Posterior cingulate gyrus (tissue), 11 donors: Measurements from ENCODE around the gene SGSH.

Experiments used
- DNase-seq, 10 donors: peaks; one replicate each; pipeline versions ENCODE4 v3.0.0 to v3.0.0-alpha.2; 2020 to 2021; ENCODE audit warnings: mixed read lengths in 3 of 10
- intact Hi-C: fragments of 100-400 bp; cut with DNase I; formaldehyde crosslinking; loops from one replicate; pipeline ENCODE4 v1.15.1; 2023

Gene SGSH

DNA sequence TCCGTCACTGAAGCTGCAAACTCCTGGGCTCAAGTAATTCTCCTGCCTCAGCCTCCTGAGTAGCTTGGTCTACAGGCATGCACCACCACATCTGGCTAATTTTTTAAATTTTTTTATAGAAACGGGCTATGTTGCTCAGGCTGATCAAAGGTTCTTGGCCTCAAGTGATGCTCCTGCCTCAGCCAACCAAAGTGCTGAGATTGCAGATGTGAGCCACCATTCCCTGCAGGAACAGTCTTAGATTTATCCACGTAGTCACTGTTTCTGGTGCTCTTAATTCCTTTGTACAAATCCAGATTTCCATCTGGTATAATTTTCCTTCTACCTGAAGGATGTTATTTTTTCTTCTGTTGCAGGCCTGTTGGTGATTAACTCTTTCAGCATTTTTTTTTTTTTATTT lies 13.1 kb upstream of the SGSH start:
- intact Hi-C loops = no loop called here
- peak in 1 of 10 donors; percentile 0 for DNase-seq

DNA sequence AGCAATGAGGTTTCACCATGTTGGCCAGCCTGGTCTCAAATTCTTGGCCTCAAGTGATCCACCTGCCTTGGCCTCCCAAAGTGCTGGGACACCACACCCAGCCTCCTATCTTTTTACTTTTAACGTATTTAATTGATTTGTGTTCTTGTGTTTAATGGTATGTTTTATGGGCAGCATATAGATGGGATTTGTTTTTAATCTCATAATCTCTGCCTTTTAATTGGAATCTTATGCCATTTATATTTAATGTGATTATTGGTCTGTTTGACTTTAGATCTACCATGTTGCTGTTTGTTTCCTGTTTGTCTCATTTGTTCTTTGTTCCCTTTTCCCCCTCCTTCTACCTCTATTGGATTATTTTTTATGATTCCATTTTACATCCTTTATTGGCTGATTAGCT lies 12.3 kb upstream of the SGSH start:
- intact Hi-C loops = no loop called here
- no peak for DNase-seq

DNA sequence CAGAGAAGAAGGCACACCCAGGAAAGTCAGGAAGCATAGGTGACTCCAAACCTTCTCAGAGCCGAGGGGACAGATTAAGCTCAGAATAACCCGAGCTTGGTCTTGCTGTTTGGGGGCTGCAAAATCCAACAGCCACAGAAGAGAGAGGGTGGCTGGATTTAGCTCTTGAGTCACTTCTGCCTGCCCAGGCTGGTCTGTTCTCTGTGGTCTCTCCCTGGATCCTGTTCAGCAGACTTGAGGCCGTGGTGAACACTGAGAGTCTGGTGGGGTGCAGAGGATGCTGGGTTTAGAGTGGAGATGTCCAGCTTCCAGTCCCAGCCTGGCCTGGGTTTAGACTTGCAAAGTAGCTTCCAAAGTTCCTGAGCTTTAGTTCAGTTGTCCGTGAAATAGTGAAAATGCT lies 8.9 kb upstream of the SGSH start:
- no peak for DNase-seq
- intact Hi-C loops = no loop called here

DNA sequence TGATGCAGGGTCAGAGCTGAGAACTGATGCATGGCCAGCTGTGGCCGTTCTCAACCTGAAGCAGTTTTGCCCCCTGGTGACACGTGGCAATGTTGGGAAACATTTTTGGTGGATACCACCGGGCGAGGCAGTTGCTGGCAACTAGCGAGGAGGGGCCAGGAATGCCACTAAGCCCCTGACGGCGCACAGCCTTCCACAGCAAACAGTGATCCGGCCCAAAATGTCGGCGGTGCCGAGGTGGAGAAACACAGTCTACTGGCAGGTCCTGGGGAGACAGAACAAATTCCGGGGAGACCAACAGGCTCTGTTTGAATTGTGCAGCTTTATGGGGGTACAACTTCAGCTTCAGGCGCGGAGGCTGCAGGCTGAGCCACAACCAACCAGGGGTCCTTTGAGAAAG lies 8.3 kb upstream of the SGSH start:
- intact Hi-C loops = no loop called here
- peak in 1 of 10 donors; percentile 81 for DNase-seq

DNA sequence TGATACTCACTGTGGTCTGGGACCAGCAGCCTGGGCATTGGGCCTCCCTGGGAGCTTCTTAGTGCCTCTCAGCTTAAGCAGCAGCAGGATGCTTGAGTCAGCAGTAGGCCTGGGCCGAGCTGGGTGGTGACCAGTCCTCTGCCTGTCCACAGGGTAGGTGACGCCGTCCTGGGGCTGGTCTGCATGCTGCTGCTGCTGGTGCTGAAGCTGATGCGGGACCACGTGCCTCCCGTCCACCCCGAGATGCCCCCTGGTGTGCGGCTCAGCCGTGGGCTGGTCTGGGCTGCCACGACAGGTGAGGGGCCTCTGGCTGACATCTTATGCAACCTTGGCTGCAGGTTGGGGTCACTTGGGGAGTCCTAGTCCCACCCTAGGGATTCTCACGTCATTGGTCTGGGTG lies 7.5 kb upstream of the SGSH start:
- intact Hi-C loops = no loop called here
- DNase-seq = no peak

DNA sequence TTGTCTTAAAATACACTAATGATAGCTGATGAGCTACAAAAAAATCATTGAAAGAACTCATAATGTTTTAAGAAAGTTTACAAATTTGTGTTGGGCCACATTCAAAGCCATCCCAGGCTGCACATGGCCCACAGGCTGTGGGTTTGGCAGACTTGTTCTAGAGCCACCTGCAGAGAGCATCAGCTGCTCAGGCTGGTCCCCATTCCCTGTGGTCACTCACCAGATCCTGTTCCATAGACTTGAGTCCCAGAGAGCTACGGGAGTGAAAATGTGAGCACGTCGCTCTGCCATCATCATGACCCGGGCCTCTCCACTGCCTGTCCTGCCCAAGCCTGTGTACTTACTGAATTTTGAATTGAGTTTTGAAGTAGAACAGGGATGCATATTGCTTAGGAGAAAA lies 7.0 kb upstream of the SGSH start:
- intact Hi-C loops = no loop called here
- no peak for DNase-seq

DNA sequence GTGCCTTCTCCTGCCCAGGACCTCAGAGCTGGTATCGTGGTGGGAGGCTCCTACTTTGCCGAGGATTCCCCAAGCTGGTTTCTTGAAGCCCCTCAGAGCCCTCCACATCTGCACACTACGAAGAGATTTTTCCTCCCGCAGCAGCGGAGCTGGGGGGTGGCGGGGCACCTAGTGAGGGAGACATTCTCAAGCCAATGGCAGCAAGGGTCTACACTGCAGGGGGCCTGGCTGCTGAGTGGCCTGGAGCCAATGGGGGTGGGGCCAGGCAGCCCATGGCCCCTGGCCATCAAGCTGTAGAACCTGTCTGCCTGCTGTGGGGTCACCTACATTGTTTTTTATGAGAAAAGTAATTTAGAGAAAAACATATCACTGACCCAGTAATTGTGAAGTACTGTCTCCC lies 5.1 kb upstream of the SGSH start:
- intact Hi-C loops = no loop called here
- DNase-seq = no peak

DNA sequence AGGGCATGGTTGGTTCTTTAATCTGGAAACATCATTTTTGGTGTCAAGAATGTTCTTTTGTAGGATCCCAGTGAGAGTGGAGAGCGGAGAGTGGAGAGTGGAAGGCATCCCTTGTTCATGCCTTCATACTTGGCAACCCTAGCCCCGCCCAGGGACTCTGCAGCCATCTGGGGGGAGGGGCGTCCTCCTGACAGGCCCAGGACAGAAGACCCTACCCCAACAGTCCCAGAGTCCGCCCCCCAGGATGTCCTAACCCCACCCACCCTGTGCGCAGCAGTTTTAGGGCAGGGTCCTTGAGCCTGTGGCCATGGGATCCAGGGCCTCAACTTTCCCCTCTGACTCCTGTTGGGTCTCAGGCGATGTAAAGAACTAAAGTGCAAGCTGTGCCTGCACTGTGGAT lies 4.5 kb upstream of the SGSH start:
- DNase-seq = no peak
- intact Hi-C loops = loop anchor here (5.0 kb wide), 1 partner anchor 72 kb away; no protein-coding TSS in a partner anchor

DNA sequence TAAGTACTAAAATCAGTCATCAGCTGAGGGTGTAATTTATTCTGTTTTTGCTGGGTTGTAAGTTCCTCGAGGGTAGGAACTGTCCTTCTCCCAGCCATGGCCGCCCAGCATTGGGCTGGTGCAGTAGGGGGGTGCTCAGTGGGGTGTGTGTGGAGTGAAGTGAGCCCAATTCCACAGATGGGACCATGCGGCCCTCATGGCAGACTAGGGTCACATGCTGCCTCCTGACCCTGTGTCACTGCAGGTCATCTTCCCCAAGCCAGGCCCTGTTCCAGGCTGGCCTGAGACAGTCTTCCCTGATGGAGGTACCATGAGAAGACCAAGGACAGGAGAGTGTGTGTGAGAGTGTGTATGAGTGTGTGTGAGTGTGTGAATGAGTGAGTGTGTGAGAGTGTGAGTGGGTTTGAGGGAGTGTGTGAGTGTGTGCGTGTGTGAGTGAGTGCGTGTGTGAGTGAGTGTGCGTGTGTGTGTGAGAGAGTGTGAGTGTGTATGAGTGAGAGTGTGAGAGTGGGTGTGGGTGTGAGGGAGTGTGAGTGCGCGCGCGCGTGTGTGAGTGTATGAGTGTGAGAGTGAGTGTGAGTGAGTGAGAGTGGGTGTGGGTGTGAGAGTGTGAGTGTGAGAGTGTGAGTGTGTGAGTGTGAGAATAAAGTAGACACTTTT lies 3.8 kb upstream of the SGSH start:
- DNase-seq = no peak
- intact Hi-C loops = loop anchor here (5.0 kb wide), 1 partner anchor 72 kb away; no protein-coding TSS in a partner anchor

DNA sequence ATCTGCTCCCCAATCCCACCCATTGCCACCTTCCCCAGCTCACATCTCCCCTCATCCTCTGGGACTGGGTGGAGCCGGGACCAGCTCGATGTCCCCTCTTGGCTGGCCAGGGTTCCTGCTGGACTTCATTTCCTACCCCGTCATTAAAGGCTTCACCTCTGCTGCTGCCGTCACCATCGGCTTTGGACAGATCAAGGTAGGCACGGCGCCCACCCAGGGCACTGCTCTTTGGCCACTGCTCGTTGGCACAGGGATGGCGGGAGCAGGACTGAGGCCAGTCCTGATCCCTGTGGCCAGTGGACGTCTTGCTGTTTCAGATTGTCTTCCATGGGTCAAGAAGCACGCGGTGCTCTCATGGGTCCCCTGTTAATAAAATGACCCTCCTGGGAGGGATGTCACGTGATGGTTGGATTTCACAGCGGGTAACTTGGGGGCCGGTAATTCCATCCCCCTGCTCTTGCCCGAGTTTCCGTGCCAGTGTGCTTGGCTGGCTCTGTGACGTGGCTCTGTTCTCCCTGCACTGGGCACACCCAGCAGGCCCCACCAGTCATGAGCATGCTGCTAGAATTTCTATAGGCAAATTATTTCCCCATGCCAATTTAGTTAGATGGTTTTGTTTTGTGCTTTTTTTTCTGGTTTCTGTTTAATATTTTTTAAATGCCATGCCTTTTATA lies 3.1 kb upstream of the SGSH start:
- intact Hi-C loops = loop anchor here (5.0 kb wide), 1 partner anchor 71 kb away; no protein-coding TSS in a partner anchor
- no peak for DNase-seq

DNA sequence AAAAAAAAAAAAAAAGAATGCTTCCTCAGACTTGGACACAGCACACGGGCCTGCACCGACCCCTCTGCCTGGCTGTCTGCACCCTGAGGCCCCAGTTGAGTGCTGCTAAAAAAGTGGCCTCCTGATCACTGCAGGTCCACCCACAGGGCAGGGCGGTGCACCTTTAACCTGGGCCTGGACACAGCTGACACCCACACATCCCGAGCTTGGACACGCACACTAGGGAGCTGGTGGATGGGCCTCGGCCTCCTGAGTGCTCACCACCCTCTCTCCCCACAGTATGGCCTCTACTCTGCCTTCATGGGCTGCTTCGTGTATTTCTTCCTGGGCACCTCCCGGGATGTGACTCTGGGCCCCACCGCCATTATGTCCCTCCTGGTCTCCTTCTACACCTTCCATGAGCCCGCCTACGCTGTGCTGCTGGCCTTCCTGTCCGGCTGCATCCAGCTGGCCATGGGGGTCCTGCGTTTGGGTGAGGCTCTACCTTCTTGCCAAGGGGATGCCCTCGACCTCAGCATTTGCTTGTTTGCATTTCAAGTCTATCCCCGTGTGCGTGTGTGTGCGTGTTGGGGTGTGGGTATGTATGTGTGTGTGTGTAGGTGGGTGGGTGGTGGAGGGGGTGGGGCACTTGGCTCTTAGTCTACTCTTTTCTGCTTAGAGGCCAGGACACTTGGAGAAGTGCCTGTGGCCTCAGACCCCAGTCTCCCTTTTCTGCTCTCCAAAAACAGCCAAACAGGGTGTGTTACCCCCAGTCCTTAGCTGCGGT lies 2.4 kb upstream of the SGSH start:
- intact Hi-C loops = loop anchor here (5.0 kb wide), 1 partner anchor 70 kb away; no protein-coding TSS in a partner anchor
- no peak for DNase-seq

DNA sequence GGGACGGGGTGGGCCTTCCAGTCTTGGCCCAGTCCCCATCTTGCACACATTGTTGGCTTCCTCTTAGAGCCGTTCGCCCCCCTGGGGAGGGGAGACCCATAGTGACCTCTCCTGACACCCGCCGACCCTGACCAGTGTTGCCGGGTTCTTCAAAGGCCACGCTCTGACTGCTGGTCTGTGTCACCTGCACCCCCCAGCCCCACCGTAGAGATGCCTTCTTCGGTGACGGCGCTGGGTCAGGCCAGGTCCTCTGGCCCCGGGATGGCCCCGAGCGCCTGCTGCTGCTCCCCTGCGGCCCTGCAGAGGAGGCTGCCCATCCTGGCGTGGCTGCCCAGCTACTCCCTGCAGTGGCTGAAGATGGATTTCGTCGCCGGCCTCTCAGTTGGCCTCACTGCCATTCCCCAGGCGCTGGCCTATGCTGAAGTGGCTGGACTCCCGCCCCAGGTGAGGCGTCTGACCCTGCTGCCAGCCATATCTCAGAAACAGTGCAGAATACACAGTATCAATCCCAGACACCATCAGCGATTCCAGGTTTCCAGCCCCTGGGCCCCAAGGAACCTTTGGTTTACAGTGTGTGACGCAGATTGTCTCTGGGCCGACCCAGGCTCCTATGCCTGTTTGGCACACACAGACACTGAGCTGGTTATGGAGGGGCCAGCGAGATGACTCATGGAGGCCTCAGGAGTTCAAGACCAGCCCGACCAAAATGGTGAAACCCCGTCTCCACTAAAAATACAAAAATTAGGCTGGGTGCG lies 1.4 kb upstream of the SGSH start:
- intact Hi-C loops = loop anchor here (5.0 kb wide), 1 partner anchor 69 kb away; no protein-coding TSS in a partner anchor
- no peak for DNase-seq

DNA sequence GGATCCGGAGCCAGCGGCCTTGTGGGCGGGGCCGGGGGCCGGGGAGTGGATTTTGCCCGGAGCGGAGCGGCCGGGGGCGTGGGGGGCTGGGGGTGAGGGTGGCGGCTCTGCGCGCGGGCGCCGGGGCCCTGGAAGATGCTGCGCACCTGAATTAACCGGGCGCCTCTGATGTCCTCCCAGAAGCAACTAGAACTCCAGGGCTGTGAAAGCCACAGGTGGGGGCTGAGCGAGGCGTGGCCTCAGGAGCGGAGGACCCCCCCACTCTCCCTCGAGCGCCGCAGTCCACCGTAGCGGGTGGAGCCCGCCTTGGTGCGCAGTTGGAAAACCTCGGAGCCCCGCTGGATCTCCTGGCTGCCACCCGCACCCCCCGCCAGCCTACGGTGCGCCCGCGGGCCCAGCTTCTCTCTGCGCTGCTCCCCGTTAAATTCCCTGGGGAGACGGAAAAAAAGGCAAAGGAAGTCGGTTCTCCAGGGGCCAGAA lies 643 bp upstream of the SGSH start:
- peak in 7 of 10 donors; percentile 36 to 94 (median 55) for DNase-seq
- intact Hi-C loops = loop anchor here (5.0 kb wide), 1 partner anchor 68 kb away; no protein-coding TSS in a partner anchor

DNA sequence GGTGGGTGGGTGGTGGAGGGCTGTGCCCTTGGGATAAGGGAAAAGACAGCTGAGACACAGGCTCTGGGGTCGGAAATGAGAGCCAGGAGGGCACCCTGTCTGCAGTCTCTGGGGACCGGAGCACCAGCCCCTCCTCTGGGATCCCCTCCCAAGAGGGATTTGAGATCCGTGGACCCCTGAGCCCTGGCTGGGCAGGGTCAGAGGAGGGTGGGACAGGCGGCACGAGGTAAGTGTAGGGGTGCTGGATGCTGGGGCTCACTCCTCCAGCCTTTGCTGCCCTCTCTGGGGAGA lies 425 bp downstream of the SGSH start:
- DNase-seq = no peak
- intact Hi-C loops = loop anchor here (5.0 kb wide), 1 partner anchor 67 kb away; no protein-coding TSS in a partner anchor

DNA sequence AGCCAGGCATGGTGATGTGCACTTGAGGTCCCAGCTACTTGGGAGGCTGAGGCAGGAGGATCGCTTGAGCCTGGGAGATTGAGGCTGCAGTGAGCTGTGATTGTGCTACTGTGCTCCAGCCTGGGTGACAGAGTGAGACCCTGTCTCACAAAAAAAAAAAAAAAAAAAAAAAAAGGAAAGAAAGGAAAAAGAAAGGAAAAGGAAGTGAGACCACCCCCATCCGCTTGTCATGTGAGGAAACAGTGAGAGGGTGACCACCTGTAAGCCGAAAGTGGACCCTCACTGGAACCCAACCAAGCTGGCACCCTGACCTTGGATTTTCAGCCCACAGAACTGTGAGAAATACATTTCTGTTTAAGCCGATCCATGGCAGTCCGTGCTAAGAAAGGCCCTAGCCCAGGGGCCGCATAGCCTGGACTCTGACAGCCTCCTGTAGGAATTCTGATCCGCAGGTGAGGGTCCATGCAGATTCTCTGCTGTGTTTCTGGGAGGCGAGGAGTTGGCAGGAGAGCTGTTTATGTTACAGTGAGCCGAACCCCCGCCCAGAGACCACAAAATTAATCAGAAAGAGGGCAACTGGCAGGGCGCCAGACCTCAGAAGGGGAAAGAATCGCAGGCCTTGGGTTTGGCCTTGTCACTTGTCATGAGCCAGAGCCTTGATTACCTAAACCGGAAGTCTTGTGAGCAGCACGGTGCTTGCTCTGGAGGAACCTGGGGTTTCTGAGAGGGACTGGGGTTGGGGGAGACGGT lies 945 bp downstream of the SGSH start:
- intact Hi-C loops = no loop called here

DNA sequence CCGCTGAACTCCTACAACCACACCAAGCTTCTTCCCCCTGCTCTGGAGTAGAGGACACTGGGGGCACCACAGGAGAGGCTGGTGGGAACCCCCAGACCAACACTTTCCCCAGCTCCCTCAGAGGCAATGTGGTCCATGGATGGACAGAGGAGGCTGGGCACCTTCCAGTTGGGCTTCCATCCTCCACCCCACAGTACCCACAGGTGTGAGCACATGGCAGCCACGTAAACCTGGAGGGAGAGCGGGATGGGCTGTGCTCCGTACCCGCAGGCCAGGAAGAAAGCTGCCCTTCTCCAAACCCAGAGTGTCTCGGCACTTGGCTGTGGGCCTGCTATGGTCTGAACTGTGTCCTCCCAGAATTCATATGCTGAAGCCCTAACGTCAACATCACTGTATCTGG lies 1.7 kb downstream of the SGSH start:
- intact Hi-C loops = no loop called here
- DNase-seq = no peak

More for the DNA sequence above, 945 bp downstream of the SGSH start:
- DNase-seq = peak in 2 of 10 donors; percentile 24 to 51

DNA sequence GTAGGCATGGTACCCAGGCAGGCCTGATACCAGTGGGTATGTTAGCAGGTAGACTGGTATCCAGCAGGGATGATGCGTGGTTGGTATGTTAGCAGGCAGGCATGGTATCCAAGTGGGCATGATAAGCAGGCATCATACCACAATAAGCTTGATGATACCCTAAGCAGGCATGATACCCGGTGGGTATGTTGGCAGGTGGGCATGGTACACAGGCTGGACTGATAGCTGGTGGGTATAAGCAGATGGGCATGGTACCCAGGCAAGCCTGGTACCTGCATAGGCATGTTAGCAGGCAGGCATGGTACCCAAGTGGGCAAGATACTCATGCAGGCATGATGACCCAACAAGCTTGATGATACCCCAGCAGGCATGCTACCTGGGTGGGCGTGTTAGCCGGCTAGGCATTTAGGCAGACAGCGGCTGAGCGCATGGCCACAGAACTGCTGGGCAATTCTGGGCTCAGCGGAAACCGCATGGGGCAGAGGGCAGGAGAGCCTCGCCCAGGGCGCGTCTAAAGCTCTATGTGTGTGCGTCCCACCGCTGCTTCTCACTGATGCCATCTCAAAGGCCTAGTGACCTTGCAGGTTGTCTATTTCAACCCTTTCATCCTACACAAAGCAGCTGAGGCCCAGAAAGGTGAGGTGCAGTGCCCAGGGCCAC lies 2.3 kb downstream of the SGSH start:
- intact Hi-C loops = no loop called here
- no peak for DNase-seq

DNA sequence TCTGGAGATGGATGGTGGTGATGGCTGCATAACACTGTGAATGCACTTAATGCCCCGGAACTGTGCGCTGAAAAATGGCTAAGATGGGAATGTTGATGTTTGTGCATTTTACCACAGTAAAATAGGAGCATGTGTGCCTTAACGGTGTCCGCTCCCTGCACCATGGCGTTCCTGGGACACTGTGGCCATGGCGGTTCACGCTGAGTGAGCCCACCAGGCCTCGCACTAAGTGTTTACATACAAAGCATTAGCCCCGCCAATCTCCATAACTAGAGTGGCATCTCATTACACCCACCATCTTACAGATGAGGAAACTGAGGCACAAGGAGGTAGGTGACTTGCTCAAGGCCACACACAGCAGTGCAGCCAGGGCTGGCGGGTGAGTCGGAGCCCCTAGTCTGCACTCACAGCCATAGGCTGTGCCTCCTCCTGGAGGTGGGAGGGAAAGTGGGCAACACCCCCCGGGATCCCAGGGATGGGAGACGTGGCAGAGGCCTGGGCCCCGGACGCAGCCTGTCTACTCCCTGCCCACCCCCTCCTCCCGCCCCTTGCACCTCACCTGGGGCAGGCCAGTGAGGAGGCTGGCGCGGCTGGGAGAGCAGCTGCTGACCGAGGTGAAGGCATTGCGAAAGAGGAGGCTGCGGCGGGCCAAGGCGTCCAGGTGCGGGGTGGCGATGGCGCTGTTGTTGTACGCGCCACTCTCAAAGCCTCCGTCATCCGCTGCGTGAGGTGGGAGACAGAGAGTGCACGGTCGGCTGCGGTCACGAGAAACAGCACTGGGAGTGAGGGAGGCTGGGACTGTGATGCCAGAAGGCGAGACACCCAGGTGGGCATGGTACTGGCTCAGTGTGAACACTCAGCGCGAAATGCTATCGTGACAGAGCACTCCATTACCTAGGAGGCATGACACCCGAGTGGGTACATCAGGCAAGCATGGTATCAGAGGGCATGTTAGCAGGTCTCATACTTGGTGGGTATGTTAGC lies 3.4 kb downstream of the SGSH start:
- intact Hi-C loops = no loop called here
- no peak for DNase-seq
